RWPE1 (cell line): ENCODE data around the gene NMBR.
A peak's percentile ranks its signal among the peaks of the same experiment; 100 is the strongest.
"Not testable (repeated sequence)": the region's sequence is repeated elsewhere in the genome, so short reads cannot be mapped to it uniquely, and the experiment has no call there.

Experiments used
- CTCF ChIA-PET: fragments of 350-600 bp; sonication (Branson Sonifier 250); formaldehyde crosslinking; extraction: SDS; loops from one replicate; lab custom pipeline; 2021; lab: Yijun Ruan, JAX
- POLR2A ChIA-PET: fragments of 400-600 bp; formaldehyde crosslinking; extraction: SDS; loops from one replicate; lab custom pipeline; 2020; ENCODE audit warnings: antibody characterized with exemption; ENCODE audit not compliant: low non-redundant PET; lab: Yijun Ruan, JAX
- DNase-seq: peaks from one replicate; pipeline ENCODE4 v3.0.0; 2012; ENCODE audit warnings: low spot score
- H3K27ac ChIP-seq: fragments of 450-650 bp; 2 replicates; pipeline ENCODE4 v1.5.1; 2017
- CTCF ChIP-seq: fragments of 450-650 bp; conservative IDR thresholded peaks from 2 replicates; pipeline ENCODE4 v1.5.1; 2017; ENCODE audit warnings: low read depth, mild to moderate bottlenecking

The NMBR gene

GRCh38 chr6:142146828-142147662, at the start of gene NMBR, which contains the start of gene VTA1:
Gene NMBR, minus strand, starts transcription at chr6:142147122. Its CDS starts 58,464 bp downstream, at chr6:142088658.
Gene VTA1, plus strand, starts transcription at chr6:142147263. Its CDS starts 25 bp downstream, at chr6:142147288.
- TF ChIP-seq CTCF, result peak; percentile 90
- POLR2A ChIA-PET, result no interaction called here
- CTCF ChIA-PET, result interaction anchor here (0.6 to 1.8 kb wide), 11 partner anchors 9 to 1299 kb away, joined by 3 to 7 read pairs (median 4); no protein-coding TSS in a partner anchor

GRCh38 chr6:142195862-142196541, 49.1 kb upstream of the NMBR start:
- no peak overlapping the region for H3K27ac ChIP-seq
- TF ChIP-seq CTCF, result no peak
- DNase-seq, result no peak
- CTCF ChIA-PET, result interaction anchor here (0.8 kb wide), 1 partner anchor 9 kb away, joined by 4 read pairs; no protein-coding TSS in a partner anchor
- POLR2A ChIA-PET, result no interaction called here

More at GRCh38 chr6:142146828-142147662, at the start of gene NMBR, which contains the start of gene VTA1:
- peak within 1 kb of the TSS; percentile 64 for H3K27ac ChIP-seq
- DNase-seq, result peak; percentile 91

- no peak for TF ChIP-seq CTCF
- H3K27ac ChIP-seq, result no peak overlapping the region
- no peak for DNase-seq
- CTCF ChIA-PET, result no interaction called here
- POLR2A ChIA-PET, result no interaction called here
Observed at GRCh38 chr6:142193621-142194020, 46.7 kb upstream of the NMBR start.

- CTCF ChIA-PET, result interaction anchor here (0.9 kb wide), 1 partner anchor 21 kb away, joined by 3 read pairs; no protein-coding TSS in a partner anchor
- H3K27ac ChIP-seq, result no peak overlapping the region
- POLR2A ChIA-PET, result no interaction called here
- no peak for TF ChIP-seq CTCF
- DNase-seq, result no peak
Observed at GRCh38 chr6:142192343-142192742, 45.4 kb upstream of the NMBR start.

GRCh38 chr6:142189057-142189456, 42.1 kb upstream of the NMBR start:
- DNase-seq, result no peak
- CTCF ChIA-PET, result no interaction called here
- TF ChIP-seq CTCF, result no peak
- no peak overlapping the region for H3K27ac ChIP-seq
- POLR2A ChIA-PET, result no interaction called here

- CTCF ChIA-PET, result interaction anchor here (0.6 kb wide), 1 partner anchor 325 kb away, joined by 6 read pairs; no protein-coding TSS in a partner anchor
- POLR2A ChIA-PET, result interaction anchor here (0.6 kb wide), 1 partner anchor 526 kb away, joined by 5 read pairs; no protein-coding TSS in a partner anchor
- not testable (repeated sequence) for DNase-seq, H3K27ac ChIP-seq
Observed at GRCh38 chr6:142188341-142188740, 41.4 kb upstream of the NMBR start.
